HPDE6-E6E7 (cell line): ENCODE data around the gene WDR70.
"Not testable (repeated sequence)": the region's sequence is repeated elsewhere in the genome, so short reads cannot be mapped to it uniquely, and the experiment has no call there.

Experiments used
- DNase-seq: peaks from one replicate; pipeline ENCODE4 v3.0.0; 2011; ENCODE audit warnings: missing footprints; ENCODE audit errors: extremely low spot score

Gene WDR70

DNA sequence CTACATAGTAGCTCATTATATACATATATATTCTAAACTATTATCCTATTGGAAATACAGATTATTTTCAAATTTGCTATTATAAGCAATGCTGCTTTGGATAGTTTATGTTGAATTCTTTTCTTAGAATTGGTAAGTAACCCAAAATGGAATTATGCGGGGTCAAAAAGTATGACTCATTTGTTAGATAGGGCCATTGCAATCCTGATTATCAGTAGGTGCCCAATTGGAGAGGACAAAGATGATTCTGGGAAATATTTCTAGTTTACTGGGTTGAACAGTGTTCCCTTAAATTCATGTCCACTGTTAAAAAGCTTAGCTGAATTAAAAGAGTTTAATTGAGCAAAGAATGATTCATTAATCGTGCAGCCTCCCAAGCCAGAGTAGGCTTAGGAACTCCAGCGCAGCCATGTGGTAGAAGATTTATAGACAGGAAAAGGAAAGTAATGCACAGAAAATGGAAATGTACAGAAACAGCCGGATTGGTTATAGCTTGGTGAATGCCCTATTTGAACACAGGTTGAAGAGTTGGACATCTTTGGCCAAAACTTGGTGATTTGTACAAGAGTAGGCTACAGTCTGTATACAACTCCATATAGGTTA is 379.0 kb downstream of the WDR70 start:
- no peak for DNase-seq

- no peak for DNase-seq
These were observed 388.1 kb downstream of the WDR70 start for GRCh38 chr5:37767251-37767650.

DNA sequence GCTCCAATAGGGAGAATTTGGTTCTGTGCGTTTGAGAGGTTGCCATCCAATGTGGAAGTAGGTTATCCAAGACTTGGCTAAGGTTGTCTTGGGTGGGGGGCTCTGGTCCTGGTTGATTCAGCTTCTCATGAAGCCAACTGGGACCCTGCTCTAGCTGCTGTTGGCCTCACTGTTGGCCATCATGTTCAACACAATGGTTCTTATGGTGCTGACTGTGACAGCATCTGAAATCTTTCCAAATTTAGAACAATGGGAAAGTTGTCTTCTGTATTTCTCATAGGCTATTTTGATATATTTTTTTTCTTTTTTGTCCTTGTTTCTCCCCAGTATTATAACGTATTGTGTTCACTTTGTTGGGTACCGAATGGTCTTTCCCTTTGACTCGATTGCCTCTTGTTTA is 388.8 kb downstream of the WDR70 start:
- no peak for DNase-seq

DNA sequence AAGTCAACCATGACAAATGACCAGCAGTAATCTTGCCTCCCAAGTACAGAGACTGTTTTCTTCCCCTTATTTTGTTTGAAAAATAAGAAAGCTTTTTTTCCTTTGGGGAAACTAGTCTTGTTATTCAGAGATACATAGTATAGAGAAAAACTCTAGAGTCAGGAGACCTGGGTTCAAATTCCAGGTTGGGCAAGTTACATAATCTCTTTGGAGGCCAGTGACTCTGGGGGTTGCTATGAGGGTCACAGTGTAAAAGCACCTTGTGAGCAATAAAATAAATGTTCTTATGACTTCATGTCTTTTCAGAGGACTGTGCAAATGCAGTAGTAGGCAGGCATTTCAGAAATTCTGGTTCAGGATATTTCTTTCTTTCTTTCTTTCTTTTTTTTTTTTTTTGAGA is 389.3 kb downstream of the WDR70 start:
- no peak for DNase-seq

DNA sequence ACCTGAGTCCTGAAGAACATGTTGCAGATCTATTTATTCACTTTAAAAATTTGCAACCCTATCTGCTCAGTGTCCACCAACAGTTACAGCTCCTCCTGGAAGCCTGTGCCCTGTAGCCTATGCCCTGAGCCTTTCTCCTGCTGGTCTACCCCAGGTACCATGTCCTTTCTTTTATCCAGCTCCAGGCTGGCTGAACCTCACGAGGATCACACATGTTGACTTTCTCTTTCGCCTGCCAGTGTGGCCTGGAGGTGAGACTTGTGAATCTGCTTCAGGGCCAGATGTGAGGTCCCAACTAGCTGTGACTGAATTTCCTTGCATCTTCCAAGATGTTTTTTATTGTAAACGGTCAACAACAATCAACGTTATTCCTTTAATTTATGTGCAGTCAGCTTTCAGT is 390.0 kb downstream of the WDR70 start:
- DNase-seq = no peak

DNA sequence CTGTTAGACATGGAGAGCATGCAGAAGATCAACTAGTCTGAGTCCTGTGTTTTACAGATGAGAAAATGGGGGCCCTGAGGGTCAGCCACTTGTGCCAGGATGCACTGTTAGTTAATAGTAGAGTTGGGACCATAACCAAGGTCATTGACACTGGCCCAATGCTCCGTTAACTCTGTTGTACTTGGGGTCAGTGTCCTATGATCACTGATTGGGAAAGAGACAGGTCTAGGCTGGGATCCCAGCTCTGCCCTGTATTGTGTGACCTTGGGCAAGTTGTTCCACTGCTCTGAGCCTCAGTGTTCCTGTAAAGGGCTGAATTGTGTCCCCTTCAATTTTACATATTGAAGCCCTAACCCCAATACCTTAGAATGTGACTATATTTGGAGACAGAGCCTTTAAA is 390.7 kb downstream of the WDR70 start:
- no peak for DNase-seq

DNA sequence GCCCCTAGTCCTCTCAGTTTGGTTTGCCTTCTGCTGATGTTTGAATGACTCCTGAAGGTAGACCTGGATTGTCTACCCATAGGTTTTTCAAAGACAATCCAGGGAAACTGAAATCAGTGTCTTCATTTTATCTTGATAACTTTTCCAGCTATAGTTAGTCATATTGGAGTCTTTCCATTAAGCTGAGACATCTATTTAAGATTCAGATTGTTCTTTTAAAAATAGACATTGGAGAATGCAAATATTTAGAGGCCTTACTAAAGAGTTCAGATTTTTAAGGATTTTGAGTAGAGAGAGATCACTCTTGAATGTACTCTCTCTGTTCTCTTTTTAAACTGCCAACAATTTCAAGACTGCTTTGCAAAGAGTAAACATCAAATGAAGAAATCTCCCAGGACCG is 391.7 kb downstream of the WDR70 start:
- DNase-seq = no peak

- no peak for DNase-seq
These were observed 392.1 kb downstream of the WDR70 start for GRCh38 chr5:37771203-37771611.

GRCh38 chr5:37771731-37772130 is 392.6 kb downstream of the WDR70 start:
- no peak for DNase-seq

GRCh38 chr5:37772255-37772654 is 393.1 kb downstream of the WDR70 start:
- DNase-seq = no peak

DNA sequence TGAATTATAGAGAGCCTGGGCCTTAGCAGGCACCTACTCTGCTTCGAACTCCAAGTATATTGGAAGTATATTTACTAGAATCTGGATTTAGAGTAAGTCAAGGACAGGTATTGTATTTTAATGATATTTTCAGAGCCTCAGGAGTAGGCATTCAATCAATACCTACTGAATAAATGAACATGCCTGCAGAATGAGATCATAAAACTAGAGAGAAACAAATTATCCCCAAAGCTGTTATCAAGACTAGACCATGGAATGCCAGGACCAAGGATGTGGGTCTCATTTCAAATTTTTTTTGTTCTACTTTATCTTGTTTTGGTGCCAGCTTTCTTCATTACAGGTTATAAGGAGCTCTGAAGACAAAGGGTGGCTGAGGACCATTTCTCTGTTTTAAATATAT is 394.7 kb downstream of the WDR70 start:
- no peak for DNase-seq

GRCh38 chr5:37774912-37775483 is 395.9 kb downstream of the WDR70 start:
- no peak for DNase-seq

GRCh38 chr5:37776826-37777225 is 397.7 kb downstream of the WDR70 start:
- DNase-seq = no peak

DNA sequence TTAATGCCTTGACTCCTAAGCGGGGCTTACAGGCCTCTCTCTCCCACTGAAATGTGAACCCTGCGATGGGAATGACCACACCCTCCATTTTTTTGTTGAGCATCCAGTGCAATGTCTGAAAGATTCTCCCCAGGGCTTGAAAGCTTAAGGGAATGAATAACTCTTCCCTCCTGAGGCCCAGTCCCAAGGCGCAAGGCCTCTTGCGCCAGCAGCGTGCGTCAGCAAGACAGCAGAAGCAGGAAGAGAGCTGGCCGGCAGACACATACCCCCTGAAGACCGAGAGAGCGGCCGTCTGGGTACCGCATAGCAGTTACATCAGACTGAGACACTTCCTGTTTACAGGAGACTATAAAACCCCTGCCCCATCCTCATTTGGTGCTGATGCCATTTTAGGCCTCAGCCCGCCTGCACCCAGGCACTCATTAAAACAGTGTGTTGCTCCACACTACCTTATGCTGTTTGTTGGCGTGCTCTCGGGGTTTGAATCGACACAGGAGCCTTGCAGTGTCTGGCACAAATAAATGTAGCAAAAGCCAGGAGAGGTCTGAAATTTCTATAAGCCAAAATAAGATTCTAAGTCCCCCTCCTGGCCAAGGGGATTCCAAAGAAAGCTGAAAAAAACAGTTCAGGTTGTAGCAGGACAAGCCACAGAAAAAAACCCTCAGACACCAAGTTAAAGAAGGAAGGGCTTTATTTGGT is 398.5 kb downstream of the WDR70 start:
- DNase-seq = no peak

DNA sequence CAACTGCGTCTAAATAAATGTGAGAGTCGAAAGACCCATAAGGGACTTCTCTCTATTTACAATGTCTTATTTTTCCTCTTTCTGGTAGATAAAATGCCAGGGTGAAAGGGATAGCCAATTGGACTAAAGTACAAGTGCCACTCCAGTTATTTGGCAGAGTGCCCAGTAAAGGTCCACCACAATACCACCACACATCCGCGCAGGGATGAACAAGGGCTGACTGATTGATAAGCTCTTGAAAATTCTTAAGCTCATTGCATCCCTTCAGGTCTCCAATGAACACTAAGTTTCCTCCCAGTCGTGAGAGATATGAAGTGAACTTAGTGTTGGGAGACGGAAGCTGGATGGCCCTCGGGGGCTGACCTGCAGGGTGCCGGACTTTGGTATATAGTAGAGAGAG is 402.3 kb downstream of the WDR70 start:
- DNase-seq = not testable (repeated sequence)

DNA sequence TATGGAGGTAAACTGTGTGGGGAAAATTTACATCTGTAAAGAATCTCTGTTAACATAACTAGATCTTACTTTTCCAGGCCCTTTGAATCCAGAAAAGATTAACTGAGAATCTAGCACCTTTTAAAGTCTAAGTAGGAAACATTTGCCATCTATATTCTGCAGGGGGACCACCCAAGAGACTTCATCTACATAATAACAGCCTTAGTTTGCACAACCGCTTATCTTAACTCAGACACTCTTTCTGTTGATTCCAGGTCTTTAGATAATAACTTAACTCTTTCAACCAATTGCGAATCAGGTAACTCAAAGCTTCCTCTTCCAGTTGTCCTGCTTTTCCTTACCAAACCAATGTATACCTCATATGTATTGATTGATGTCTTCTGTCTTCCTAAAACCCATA is 407.3 kb downstream of the WDR70 start:
- no peak for DNase-seq

DNA sequence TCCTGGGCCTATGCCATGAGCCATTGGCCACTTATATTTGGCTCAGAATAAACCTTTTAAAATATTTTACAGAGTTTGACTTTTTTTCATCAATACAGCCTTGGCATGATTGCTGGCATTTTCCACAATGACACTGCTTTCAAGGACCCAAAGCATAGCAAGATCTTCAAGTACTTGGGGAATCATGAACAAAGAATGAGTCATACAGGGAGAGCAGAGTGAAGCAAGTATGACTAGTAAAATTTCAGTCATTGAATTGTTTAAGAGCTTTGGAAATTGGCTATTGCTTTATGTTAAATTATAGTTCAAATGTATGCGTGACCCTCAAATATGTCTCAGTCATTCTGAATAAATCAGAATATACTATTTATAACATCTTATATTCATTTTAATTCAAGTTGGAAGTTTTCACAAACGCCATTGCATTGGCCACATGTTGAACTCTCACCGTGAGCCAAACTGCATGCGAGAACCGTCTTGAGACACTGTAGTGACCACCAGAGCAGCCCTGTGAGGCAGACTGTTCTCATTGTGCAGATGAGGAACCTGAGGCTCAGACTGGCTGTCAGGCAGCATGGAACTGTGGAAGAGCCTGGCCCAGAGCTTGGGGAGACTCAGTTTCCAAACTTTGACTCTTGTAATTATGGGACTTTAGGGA is 407.9 kb downstream of the WDR70 start:
- DNase-seq = peak; percentile 49

- no peak for DNase-seq
These were observed 408.6 kb downstream of the WDR70 start for GRCh38 chr5:37787742-37788141.

DNA sequence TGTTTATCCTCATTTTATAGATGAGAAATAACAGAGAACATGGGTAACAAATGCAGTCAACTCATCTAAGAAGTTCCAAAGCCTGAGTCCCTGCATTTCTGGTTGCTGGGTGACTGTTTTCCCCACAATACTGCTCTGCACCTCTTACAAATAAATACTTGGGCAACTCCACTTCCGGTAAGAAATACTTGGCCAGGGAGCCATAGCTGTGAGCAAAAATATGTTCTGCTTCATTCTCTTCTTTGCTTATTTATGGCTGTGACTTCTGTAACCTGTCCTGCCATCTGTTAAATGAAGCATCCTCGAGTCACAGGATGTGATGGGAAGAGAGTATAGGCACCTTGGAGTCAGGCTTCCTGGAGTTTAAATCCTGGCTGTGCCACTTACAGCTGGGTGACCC is 410.9 kb downstream of the WDR70 start:
- no peak for DNase-seq

DNA sequence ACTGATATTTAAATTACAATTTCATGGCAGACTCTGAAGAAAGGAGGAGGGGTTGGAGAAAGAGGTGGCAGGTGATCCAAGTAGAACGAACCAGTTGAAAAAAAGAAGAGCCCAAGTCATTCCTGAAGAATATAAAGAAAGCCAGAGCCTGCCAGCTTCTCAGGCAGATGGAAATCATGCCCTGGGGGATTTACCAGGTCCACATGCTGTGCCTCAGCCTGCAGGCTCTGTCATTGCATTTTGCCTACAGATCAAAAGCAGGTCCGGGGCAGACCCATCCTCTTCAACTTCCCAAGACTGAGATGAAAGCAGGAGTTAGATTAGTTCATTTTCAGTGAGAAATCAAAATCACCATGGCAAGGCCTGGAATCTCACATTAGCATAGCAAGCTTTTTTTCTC is 412.2 kb downstream of the WDR70 start:
- no peak for DNase-seq

DNA sequence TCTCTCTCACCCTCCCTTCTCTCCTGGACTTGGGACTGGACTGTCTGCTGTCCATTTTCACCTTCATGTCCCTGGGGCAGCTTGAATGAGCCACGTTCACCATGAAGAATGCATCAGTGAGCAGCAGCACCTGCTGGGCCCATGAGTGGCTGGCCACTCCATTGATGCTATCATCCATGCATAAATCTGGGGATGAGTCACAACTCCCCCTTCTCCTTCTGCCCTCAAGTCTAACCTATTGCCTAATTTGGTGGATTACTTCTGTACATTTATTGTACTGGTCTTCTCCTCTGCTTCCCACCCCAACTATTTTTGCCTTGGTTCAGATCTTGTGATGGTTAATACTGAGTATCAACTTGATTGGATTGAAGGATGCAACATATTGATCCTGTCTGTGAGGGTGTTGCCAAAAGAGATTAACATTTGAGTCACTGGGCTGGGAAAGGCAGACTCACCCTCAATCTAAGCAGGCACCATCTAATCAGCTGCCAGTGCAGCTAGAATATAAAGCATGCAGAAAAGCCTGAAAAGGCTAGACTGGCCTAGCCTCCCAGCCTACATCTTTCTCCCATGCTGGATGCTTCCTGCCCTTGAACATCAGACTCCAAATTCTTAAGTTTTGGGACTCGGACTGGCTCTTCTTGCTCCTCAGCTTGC is 414.0 kb downstream of the WDR70 start:
- no peak for DNase-seq

DNA sequence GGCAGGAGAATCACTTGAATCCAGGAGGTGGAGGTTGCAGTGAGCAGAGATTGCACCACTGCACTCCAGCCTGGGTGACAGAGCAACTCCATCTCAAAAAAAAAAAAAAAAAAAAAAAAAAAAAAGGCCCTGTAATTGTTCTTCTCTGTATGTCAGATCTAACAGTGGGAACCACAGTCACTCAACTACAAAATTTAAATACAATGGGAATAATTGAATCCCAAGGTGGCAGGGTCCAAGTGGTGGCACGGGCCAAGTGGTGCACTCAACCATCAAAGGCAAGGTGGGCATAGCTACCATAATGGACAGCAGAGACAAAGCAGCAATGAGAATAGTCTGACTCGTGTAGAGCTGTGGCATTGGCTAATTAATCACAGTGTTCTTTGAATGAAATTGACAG is 416.2 kb downstream of the WDR70 start:
- DNase-seq = not testable (repeated sequence)
